Measurements from ENCODE around the gene APOBEC3H. TPM values are rescaled to one million over a fixed set of nuclear protein-coding genes. Genes with fewer than 3 reads are reported as not detected.
A peak's percentile ranks its signal among the peaks of the same experiment; 100 is the strongest.

Gene APOBEC3H
- total RNA-seq, 1 donor from 2014 or later = 0.41 TPM

DNA sequence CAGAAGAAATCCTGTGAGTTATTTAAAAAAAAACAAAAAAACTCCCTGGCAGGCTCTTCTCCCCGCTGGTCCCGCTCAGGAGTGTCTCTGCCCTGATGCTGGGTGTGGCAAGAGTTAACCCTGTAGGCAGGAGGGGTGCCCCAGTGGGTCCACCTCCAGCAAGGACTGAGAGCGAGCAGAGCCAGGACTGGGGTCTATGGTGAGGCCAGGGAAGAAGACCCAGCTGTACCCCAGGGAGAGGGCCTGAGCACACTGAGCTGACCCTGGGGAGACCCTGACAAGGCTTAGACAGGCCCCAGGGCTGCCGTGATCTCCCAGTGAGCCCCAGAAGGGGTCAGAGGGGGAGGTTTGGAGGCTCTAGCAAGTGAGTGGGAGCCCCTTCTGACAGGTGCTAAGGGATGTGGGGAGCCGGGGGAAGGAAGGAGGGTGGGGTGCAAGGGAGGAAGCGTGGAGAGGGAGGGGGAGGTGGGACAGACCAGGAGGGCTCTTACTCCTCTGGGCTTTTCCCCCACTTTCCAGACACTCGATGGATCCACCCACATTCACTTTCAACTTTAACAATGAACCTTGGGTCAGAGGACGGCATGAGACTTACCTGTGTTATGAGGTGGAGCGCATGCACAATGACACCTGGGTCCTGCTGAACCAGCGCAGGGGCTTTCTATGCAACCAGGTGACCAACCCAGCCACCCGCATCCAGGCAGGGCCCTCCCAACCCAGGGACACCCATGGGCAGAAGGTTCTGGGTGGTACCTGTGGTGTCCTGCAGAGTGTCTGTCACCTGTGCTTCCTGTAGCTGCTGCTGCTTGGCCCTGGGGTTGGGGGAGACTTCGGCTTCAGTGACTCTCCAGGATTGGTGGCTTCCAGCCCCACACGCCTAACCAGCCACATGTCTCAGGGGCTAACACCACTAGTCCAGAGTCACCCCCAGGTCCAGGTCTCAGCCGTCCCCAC is 13.6 kb upstream of the APOBEC3H start:
- no peak overlapping the region for H3K27ac ChIP-seq (replicated peaks)
- intact Hi-C loops (cut with micrococcal nuclease) = no loop called here
- H3K4me1 ChIP-seq = peaks cover 9% of the 10 kb centered on the region
- TF ChIP-seq CTCF (IDR thresholded peaks at IDR 0.05; ENCODE audit: borderline replicate concordance) = no peak
- no peaks in the 10 kb centered on the region for H3K36me3 ChIP-seq
- H3K9me3 ChIP-seq (replicated peaks) = no peaks in the 10 kb centered on the region
- DNase-seq = no peak
- H3K27me3 ChIP-seq (ENCODE audit: low read depth) = no peaks in the 10 kb centered on the region
- no peak overlapping the region for H3K4me3 ChIP-seq

- no peaks in the 10 kb centered on the region for H3K27me3 ChIP-seq (ENCODE audit: low read depth)
- no peaks in the 10 kb centered on the region for H3K9me3 ChIP-seq (replicated peaks)
- no peak for DNase-seq
- H3K4me1 ChIP-seq = peaks cover 9% of the 10 kb centered on the region
- no peak overlapping the region for H3K4me3 ChIP-seq
- no peak for TF ChIP-seq CTCF (IDR thresholded peaks at IDR 0.05; ENCODE audit: borderline replicate concordance)
- intact Hi-C loops (cut with micrococcal nuclease) = no loop called here
- no peaks in the 10 kb centered on the region for H3K36me3 ChIP-seq
- no peak overlapping the region for H3K27ac ChIP-seq (replicated peaks)
Observed at GRCh38 chr22:39084666-39085065, 12.4 kb upstream of the APOBEC3H start.

- no peak for DNase-seq
- intact Hi-C loops (cut with micrococcal nuclease) = no loop called here
- no peak for TF ChIP-seq CTCF (IDR thresholded peaks at IDR 0.05; ENCODE audit: borderline replicate concordance)
Observed at GRCh38 chr22:39087098-39087497, 9.9 kb upstream of the APOBEC3H start.

GRCh38 chr22:39087881-39088684 is 9.0 kb upstream of the APOBEC3H start:
- Histone ChIP-seq H3K9me3 (replicated peaks) (no peaks in the 10 kb centered on the region), H3K4me1 (peaks cover 9% of the 10 kb centered on the region), H3K4me3 (no peak overlapping the region), H3K27ac (replicated peaks) (no peak overlapping the region), H3K36me3 (no peaks in the 10 kb centered on the region), H3K27me3 (ENCODE audit: low read depth) (peaks cover 6% of the 10 kb centered on the region)
- DNase-seq = peak; percentile 27
- intact Hi-C loops (cut with micrococcal nuclease) = no loop called here
- no peak for TF ChIP-seq CTCF (IDR thresholded peaks at IDR 0.05; ENCODE audit: borderline replicate concordance)

More at GRCh38 chr22:39087098-39087497, 9.9 kb upstream of the APOBEC3H start:
- Histone ChIP-seq H3K4me3 (no peak overlapping the region), H3K27me3 (ENCODE audit: low read depth) (peaks cover 6% of the 10 kb centered on the region), H3K36me3 (no peaks in the 10 kb centered on the region), H3K9me3 (replicated peaks) (no peaks in the 10 kb centered on the region), H3K4me1 (peaks cover 9% of the 10 kb centered on the region), H3K27ac (replicated peaks) (no peak overlapping the region)

- Histone ChIP-seq H3K9me3 (replicated peaks) (no peaks in the 10 kb centered on the region), H3K4me3 (no peak overlapping the region), H3K27me3 (ENCODE audit: low read depth) (peaks cover 6% of the 10 kb centered on the region), H3K27ac (replicated peaks) (no peak overlapping the region), H3K4me1 (peaks cover 9% of the 10 kb centered on the region), H3K36me3 (no peaks in the 10 kb centered on the region)
- TF ChIP-seq CTCF (IDR thresholded peaks at IDR 0.05; ENCODE audit: borderline replicate concordance) = no peak
- no peak for DNase-seq
- intact Hi-C loops (cut with micrococcal nuclease) = no loop called here
Observed at GRCh38 chr22:39088685-39089032, 8.4 kb upstream of the APOBEC3H start.

Data from left ventricle myocardium inferior (tissue), 1 donor.